ENCODE measurements around the gene SOS2. TPM values are rescaled to one million over a fixed set of nuclear protein-coding genes. Genes with fewer than 3 reads are reported as not detected.

The SOS2 gene
- total RNA-seq, 1 donor from 2014 or later = 29.3 TPM

GRCh38 chr14:50067723-50068495 lies 163.5 kb downstream of the SOS2 start:
- Mint-ChIP-seq H3K36me3 (ENCODE audit: unreplicated experiment) (peaks cover 2% of the 10 kb centered on the region), H3K4me3 (ENCODE audit: unreplicated experiment) (no peak overlapping the region), H3K27ac (ENCODE audit: unreplicated experiment) (peak overlapping the region; percentile 65), H3K27me3 (ENCODE audit: unreplicated experiment) (no peaks in the 10 kb centered on the region), H3K4me1 (ENCODE audit: unreplicated experiment) (peaks cover 16% of the 10 kb centered on the region), H3K9me3 (ENCODE audit: unreplicated experiment) (peaks cover 6% of the 10 kb centered on the region)
- TF ChIP-seq CTCF (IDR thresholded peaks at IDR 0.05) = no peak
- DNase-seq (ENCODE audit: extremely low spot score, unreplicated experiment) = no peak

Other genes starting within 250 kb of the SOS2 start
- 10.1 and 12.2 TPM in 2 replicates for gene VCPKMT, start 115.0 kb downstream of the SOS2 start, total RNA-seq
- 4.2 and 6.5 TPM in 2 replicates for gene L2HGDH, start 80.7 kb upstream of the SOS2 start, total RNA-seq
- gene DMAC2L, start 80.7 kb upstream of the SOS2 start, total RNA-seq = 17.7 and 21.7 TPM in 2 replicates
- gene CDKL1, start 165.3 kb upstream of the SOS2 start, total RNA-seq = 9.0 and 9.8 TPM in 2 replicates

All from osteocyte (in vitro differentiated cells).